SJSA1 (cell line): ENCODE results near the gene SYNDIG1. TPM values are rescaled to one million over a fixed set of nuclear protein-coding genes. Genes with fewer than 3 reads are reported as not detected.
A peak's percentile ranks its signal among the peaks of the same experiment; 100 is the strongest.

Source experiments
- DNase-seq, 2 experiments: peaks; one replicate each; pipeline ENCODE4 v3.0.0-alpha.2; 2015 to 2020; ENCODE audit warnings: low spot score in 2 of 2, low read depth in 1 of 2
- H3K27ac ChIP-seq: fragments of 250-450 bp; sonication (Bioruptor Pico); 2 replicates; pipeline ENCODE4 v1.5.1; 2020; ENCODE audit warnings: mild to moderate bottlenecking, moderate library complexity
- H3K27me3 ChIP-seq: fragments of 250-450 bp; sonication (Bioruptor Pico); replicated peaks from 2 replicates; pipeline ENCODE4 v1.5.1; 2020; ENCODE audit warnings: mild to moderate bottlenecking, moderate library complexity
- H3K36me3 ChIP-seq: fragments of 250-450 bp; sonication (Bioruptor Pico); 2 replicates; pipeline ENCODE4 v1.5.1; 2020; ENCODE audit warnings: mild to moderate bottlenecking
- H3K4me1 ChIP-seq: fragments of 250-450 bp; sonication (Bioruptor Pico); replicated peaks from 2 replicates; pipeline ENCODE4 v1.6.1; 2021; ENCODE audit warnings: mild to moderate bottlenecking
- H3K4me3 ChIP-seq: fragments of 250-450 bp; sonication (Bioruptor Pico); 2 replicates; pipeline ENCODE4 v1.5.1; 2020; ENCODE audit warnings: mild to moderate bottlenecking
- H3K9me3 ChIP-seq: fragments of 250-450 bp; sonication (Bioruptor Pico); replicated peaks from 2 replicates; pipeline ENCODE4 v1.5.1; 2020; ENCODE audit warnings: mild to moderate bottlenecking
- total RNA-seq: library from RNA; depleted of rRNA; stranded (reverse); fragments of >200 nt; shearing (Covaris generic); gene quantifications from 2 replicates; pipeline ENCODE4 v1.2.3, GENCODE V29; 2014

Gene SYNDIG1
- total RNA-seq, 1 experiment from 2014 or later = not detected

DNA sequence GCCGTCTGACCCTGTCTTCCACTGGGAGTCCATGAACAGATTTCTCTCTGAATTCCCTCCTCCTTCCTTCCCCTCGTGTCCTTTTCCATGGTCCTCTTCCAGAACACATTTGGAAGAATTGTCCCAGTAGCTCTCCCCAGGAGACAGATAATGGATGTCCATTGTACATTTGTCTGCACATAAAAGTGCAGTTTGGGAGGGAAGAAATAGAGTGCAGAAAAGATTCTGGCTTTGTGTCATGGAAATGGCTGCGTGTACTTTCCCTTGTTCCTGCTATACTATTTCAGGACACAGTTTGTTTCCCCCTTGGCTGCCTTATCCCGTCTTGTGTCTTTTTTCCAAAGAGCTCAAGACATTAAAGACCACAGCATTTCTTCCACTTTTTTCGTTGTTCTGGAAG, 127.6 kb downstream of the SYNDIG1 start:
- peaks cover 6% of the 10 kb centered on the region; the same call in 1 of the 2 replicates for H3K9me3 ChIP-seq
- no peaks in the 10 kb centered on the region for H3K36me3 ChIP-seq
- H3K27me3 ChIP-seq = 0 out of 2 replicates have a peak, but pooled peaks cover 4% of the 10 kb centered on the region
- H3K27ac ChIP-seq = no peak overlapping the region
- DNase-seq = no peak
- H3K4me3 ChIP-seq = no peak overlapping the region
- H3K4me1 ChIP-seq = no peaks in the 10 kb centered on the region

DNA sequence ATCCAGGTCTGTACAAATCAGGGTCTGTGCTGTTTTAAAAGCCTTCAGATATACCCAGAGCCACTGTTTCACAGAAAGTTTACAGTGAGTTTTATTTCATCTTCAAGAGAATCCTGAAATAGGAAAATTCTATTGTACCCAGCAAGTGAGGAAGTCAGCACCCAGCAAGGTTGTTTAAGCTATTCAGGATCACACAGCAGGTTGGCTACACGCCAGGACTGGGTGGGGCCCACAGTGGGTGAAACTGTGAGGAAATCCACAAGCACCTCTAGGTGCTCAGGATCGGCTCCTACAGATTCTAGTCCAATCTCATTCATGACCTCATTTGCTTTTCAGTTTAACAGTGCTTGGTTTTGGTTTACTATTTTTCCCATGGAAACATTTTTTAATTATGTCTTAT, 128.9 kb downstream of the SYNDIG1 start:
- no peaks in the 10 kb centered on the region for H3K4me1 ChIP-seq
- peak in 1 of 2 experiments; percentile 34 for DNase-seq
- H3K27me3 ChIP-seq = 0 out of 2 replicates have a peak, but pooled peaks cover 4% of the 10 kb centered on the region
- peaks cover 6% of the 10 kb centered on the region; the same call in 1 of the 2 replicates for H3K9me3 ChIP-seq
- H3K4me3 ChIP-seq = no peak overlapping the region
- no peaks in the 10 kb centered on the region for H3K36me3 ChIP-seq
- no peak overlapping the region for H3K27ac ChIP-seq

GRCh38 chr20:24598996-24599395, 129.6 kb downstream of the SYNDIG1 start:
- Histone ChIP-seq H3K4me1 (no peaks in the 10 kb centered on the region), H3K4me3 (no peak overlapping the region), H3K27me3 (0 out of 2 replicates have a peak, but pooled peaks cover 4% of the 10 kb centered on the region), H3K9me3 (peaks cover 6% of the 10 kb centered on the region; the same call in 1 of the 2 replicates), H3K27ac (no peak overlapping the region), H3K36me3 (no peaks in the 10 kb centered on the region)
- DNase-seq = no peak

DNA sequence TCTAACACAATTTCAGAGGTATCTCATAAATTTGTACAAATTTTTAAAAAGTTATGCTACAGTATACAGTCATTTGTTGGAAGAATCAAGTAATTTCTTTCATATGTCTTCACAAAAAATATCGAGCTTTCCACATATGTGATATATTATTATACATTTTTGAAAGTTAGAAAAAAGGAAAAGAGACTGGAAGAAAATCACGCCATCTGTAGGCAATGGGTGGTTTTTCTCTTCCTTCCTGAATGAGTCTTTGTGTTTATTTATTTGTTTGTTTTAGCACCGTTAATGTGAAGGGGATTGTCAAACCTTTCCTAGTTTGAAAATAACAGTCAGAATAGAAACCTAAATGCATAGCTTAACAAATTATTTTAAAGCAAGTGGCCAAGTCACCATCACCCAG, 130.6 kb downstream of the SYNDIG1 start:
- Histone ChIP-seq H3K36me3 (no peaks in the 10 kb centered on the region), H3K27me3 (0 out of 2 replicates have a peak, but pooled peaks cover 4% of the 10 kb centered on the region), H3K9me3 (peaks cover 6% of the 10 kb centered on the region; the same call in 1 of the 2 replicates), H3K27ac (no peak overlapping the region), H3K4me1 (no peaks in the 10 kb centered on the region), H3K4me3 (no peak overlapping the region)
- no peak for DNase-seq

GRCh38 chr20:24603454-24603853, 134.0 kb downstream of the SYNDIG1 start:
- peak in 1 of 2 experiments; percentile 16 for DNase-seq
- H3K9me3 ChIP-seq = peaks cover 6% of the 10 kb centered on the region; the same call in 1 of the 2 replicates

GRCh38 chr20:24604966-24605665, 135.7 kb downstream of the SYNDIG1 start:
- Histone ChIP-seq H3K4me3 (no peak overlapping the region), H3K9me3 (peaks cover 6% of the 10 kb centered on the region; the same call in 1 of the 2 replicates), H3K27ac (no peak overlapping the region), H3K36me3 (no peaks in the 10 kb centered on the region), H3K27me3 (no peaks in the 10 kb centered on the region), H3K4me1 (no peaks in the 10 kb centered on the region)
- peak in 1 of 2 experiments; percentile 14 for DNase-seq

More at GRCh38 chr20:24603454-24603853, 134.0 kb downstream of the SYNDIG1 start:
- Histone ChIP-seq H3K27ac (no peak overlapping the region), H3K4me3 (no peak overlapping the region), H3K4me1 (no peaks in the 10 kb centered on the region), H3K27me3 (0 out of 2 replicates have a peak, but pooled peaks cover 4% of the 10 kb centered on the region), H3K36me3 (no peaks in the 10 kb centered on the region)

DNA sequence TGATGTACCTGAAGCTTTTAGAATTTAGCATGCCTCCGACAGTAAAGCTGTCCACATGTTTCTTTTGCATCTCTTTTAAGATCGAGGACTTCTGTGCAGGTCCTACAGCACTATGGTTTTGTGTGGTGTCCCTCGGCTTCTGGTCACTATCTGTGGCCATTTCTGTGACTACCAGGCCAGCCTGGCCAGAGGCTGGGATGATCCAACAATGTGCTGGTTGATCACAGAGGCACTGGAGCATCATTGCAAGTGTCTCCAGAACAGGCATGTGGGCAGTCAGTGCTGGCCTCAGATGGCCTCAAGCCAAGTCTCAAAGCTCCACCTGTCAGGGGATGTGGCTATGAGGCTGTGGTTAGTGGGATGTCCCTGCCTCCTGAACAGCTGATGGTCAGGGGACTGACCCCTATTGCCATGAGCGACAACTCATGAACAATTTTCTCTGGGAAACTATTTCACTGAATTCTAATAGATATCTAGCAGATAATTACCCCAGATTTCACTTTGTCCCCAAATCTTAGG, 136.6 kb downstream of the SYNDIG1 start:
- Histone ChIP-seq H3K27me3 (no peaks in the 10 kb centered on the region), H3K27ac (no peak overlapping the region), H3K4me3 (no peak overlapping the region), H3K36me3 (no peaks in the 10 kb centered on the region), H3K4me1 (no peaks in the 10 kb centered on the region), H3K9me3 (peaks cover 2% of the 10 kb centered on the region; the same call in 1 of the 2 replicates)
- no peak for DNase-seq

DNA sequence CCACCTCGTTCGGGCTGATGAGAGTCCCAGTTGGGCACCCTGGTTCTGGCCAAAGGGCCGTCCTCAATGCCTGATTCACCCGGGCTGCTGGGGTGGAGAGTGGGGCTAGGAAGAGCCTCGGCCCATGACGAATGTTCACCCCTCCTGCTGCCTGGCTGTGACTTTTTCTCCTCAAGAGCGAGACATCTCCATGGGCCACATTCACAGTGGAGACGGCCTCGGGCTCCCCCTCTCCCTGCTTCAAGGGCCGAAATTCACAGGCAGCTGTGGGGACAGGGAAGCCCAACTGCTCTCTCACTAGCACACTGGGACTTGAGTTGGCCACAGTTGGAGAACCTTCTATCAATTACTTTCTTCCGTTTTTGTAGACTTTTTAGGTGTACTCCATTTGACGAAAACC, 138.0 kb downstream of the SYNDIG1 start:
- H3K4me1 ChIP-seq = no peaks in the 10 kb centered on the region
- H3K4me3 ChIP-seq = no peak overlapping the region
- no peak overlapping the region for H3K27ac ChIP-seq
- no peaks in the 10 kb centered on the region for H3K36me3 ChIP-seq
- no peaks in the 10 kb centered on the region for H3K9me3 ChIP-seq
- H3K27me3 ChIP-seq = no peaks in the 10 kb centered on the region
- DNase-seq = peak in 1 of 2 experiments; percentile 25

DNA sequence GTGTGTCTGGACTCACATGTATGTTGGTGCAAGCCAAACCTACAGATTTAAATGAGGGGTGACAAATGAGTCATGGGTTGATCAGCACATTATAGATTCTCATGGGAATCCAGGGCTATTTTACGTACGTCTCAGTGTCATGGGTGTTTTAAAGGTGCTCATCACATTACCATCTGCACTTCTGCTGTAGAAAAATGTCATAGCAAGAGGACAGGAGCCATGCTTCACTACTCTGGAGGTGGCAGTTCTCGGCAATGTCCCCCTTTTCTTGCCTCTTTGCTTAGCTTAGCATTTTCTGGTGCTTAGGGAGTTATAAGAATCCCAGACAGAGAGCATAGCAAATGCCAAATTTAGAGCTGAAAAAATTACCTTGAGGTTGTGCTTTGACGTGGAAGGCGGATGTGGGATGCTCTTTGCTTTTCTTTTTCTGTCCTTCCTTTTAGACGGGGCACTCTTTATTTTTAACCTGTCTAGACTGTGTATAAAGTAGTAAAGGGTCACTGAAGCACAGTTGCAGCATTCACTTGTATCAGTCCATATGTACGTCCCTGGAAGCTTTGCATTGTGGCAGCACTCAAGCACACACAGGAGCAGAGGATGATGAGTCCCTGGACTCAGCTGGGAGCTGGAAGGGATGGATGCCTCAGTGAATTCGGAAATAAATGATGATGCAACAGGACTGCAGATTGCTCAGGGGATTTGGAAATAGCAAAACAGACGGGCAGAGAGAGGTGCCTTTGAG, 139.7 kb downstream of the SYNDIG1 start:
- no peaks in the 10 kb centered on the region for H3K36me3 ChIP-seq
- no peak overlapping the region for H3K27ac ChIP-seq
- H3K4me3 ChIP-seq = no peak overlapping the region
- no peak for DNase-seq
- H3K27me3 ChIP-seq = no peaks in the 10 kb centered on the region
- H3K9me3 ChIP-seq = no peaks in the 10 kb centered on the region
- no peaks in the 10 kb centered on the region for H3K4me1 ChIP-seq

DNA sequence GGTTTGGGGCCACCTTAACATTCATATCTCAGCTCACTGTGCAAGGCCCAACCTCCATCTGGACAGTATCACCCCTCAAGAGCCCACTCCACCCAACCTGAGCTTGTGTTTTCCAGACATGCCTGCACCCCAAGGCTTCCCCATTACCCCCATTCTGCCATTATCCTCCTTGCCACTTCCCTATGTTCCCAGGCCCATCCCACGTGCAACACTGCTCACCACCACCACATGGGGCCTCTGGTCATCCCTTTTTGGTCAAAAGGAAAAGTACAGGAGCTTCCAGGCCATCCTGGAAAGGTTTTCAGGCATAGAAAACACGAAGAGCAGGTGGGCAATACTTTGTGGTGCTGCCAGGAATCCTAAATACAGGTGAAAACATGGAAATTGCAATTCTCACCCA, 140.3 kb downstream of the SYNDIG1 start:
- no peaks in the 10 kb centered on the region for H3K36me3 ChIP-seq
- no peak overlapping the region for H3K4me3 ChIP-seq
- DNase-seq = peak in 1 of 2 experiments; percentile 14
- H3K4me1 ChIP-seq = no peaks in the 10 kb centered on the region
- no peak overlapping the region for H3K27ac ChIP-seq
- H3K9me3 ChIP-seq = no peaks in the 10 kb centered on the region
- H3K27me3 ChIP-seq = no peaks in the 10 kb centered on the region

DNA sequence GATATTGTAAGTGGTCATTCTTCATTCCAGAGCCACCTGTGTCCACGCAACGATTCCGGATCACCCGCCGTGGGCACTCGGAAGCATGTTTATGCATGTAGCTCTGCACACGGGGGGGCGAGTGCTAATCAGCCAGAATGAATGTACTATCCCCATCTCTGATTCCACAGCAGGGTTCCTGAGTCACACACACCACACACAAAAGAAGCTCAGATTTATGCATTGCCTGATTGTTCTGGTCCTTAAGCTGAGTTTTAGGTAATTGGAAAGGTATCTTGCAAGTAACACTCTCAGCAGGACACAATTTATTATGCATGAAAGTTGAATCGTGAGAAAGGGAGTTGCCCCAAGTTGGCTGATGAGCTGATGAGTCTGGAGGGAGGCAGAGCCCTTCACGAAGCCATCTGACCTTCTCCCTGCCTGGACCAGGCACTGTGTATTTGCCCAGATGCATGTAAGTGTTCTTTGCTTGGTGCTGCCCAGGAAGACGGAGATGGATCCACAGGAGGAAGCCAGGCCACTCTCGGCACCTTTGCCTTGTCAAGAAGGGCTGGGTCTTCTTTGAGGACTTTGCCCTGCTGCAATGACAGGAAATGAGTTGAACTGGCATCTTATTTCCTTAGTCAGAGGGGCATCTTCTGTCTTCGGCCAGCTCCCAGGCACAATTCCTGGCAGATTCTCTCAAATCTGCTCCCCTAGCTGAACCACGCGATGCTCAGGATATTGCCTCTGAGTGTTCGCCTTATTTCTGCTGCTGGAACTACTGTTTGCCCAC, 141.1 kb downstream of the SYNDIG1 start:
- peak in 1 of 2 experiments; percentile 31 for DNase-seq
- Histone ChIP-seq H3K27ac (no peak overlapping the region), H3K9me3 (no peaks in the 10 kb centered on the region), H3K36me3 (no peaks in the 10 kb centered on the region), H3K4me3 (no peak overlapping the region), H3K4me1 (no peaks in the 10 kb centered on the region), H3K27me3 (no peaks in the 10 kb centered on the region)

- no peaks in the 10 kb centered on the region for H3K9me3 ChIP-seq
- no peak overlapping the region for H3K27ac ChIP-seq
- H3K4me1 ChIP-seq = no peaks in the 10 kb centered on the region
- H3K27me3 ChIP-seq = no peaks in the 10 kb centered on the region
- no peak overlapping the region for H3K4me3 ChIP-seq
- no peaks in the 10 kb centered on the region for H3K36me3 ChIP-seq
- DNase-seq = peak in 1 of 2 experiments; percentile 21
Measured at GRCh38 chr20:24611360-24612140, 142.1 kb downstream of the SYNDIG1 start.
